PC-9 (cell line): ENCODE data around the gene STX8.

Experiments used
- CTCF ChIP-seq: fragments of 200-600 bp; sonication (generic); conservative IDR thresholded peaks from 2 replicates; pipeline ENCODE4 v1.6.1; 2017; ENCODE audit warnings: mixed run types, antibody characterized with exemption, mild to moderate bottlenecking, moderate library complexity
- EZH2 ChIP-seq: fragments of 200-600 bp; sonication (generic); IDR thresholded peaks from 2 replicates; pipeline ENCODE4 v1.8.0; 2017; ENCODE audit warnings: antibody characterized with exemption, low read depth

- TF ChIP-seq CTCF (no peak), EZH2 (no peak)
These were observed 130.9 kb downstream of the STX8 start for GRCh38 chr17:9444687-9445086.
